BLaER1 (cell line): ENCODE data around the gene ATP11C.
"Not testable (repeated sequence)": the region's sequence is repeated elsewhere in the genome, so short reads cannot be mapped to it uniquely, and the experiment has no call there.

ENCODE experiments used
- H3K27ac ChIP-seq: shearing (Covaris generic); formaldehyde crosslinking; 2 replicates; pipeline ENCODE4 v1.8.1; 2022
- H3K27me3 ChIP-seq: shearing (Covaris generic); formaldehyde crosslinking; 2 replicates; pipeline ENCODE4 v1.8.1; 2022
- H3K36me3 ChIP-seq: shearing (Covaris generic); formaldehyde crosslinking; 2 replicates; pipeline ENCODE4 v1.8.1; 2022
- H3K4me1 ChIP-seq: shearing (Covaris generic); formaldehyde crosslinking; 2 replicates; pipeline ENCODE4 v1.8.1; 2022
- H3K4me2 ChIP-seq: shearing (Covaris generic); formaldehyde crosslinking; 2 replicates; pipeline ENCODE4 v1.8.1; 2022
- H3K4me3 ChIP-seq: shearing (Covaris generic); formaldehyde crosslinking; 2 replicates; pipeline ENCODE4 v1.8.1; 2022
- H3K9ac ChIP-seq: shearing (Covaris generic); formaldehyde crosslinking; 2 replicates; pipeline ENCODE4 v1.8.1; 2022
- H3K9me3 ChIP-seq: shearing (Covaris generic); formaldehyde crosslinking; 2 replicates; pipeline ENCODE4 v1.8.1; 2022
- H4K20me1 ChIP-seq: shearing (Covaris generic); formaldehyde crosslinking; 2 replicates; pipeline ENCODE4 v1.8.1; 2022
- Cebpa-rat ChIP-seq: shearing (Covaris generic); IDR thresholded peaks from 2 replicates; pipeline ENCODE4 v1.8.1; 2022

The ATP11C gene

DNA sequence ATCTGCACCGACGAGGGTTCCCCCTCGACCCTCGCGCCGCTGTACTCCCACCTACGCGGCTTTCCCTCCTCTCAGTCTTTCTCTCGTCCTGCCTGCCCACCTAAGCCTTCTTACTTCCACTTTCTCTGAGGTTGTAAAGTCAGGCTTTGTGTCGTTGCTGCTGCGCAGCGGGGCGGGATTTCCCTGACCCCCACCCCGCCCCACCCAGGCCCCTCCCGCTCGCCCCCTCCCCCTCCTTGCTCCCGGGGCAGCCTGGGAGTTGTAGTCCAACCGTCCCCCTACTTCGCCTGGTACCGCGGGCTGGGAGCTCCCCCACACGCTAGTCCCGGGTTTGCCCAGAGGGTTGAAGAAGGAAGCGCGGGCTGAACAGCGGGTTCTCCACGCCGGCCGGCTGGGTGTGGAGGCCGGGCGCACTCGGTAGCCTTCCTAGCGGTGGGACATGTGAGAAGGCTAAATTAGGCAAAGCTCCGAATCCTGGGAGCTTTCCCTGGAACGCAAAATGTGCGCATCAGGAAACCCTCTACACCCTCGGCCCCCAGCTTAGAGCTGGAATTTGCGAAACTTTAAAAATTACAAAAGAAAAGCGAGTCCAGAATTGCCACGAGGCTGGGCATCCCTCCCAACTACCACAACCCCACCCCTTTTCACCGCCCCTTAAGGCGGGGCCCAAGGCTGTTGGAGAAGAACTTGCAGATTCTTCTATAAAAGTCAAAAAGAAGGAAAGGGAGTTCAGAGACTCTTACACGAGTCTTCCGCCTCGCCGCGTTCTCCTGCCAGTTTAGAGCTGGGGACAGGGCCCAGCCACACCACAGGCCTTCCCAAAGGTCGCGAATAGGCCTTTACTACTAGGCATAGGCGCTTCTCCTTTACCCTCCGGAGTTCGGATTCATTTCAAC, at the start of gene ATP11C:
Gene ATP11C (minus strand): TSS at position 153 of the 896 bp plus-strand sequence. CDS start 1,011 bp downstream, outside the sequence.
- no peak for TF ChIP-seq Cebpa-rat
- Histone ChIP-seq H3K9ac (peak within 1 kb of the TSS; percentile 90), H3K4me2 (peak within 1 kb of the TSS; percentile 71), H3K9me3 (peaks cover 7% of the 10 kb centered on the region; the same call in 1 of the 2 replicates), H3K4me1 (peaks cover 18% of the 10 kb centered on the region), H3K27ac (peak within 1 kb of the TSS; percentile 87), H3K27me3 (peaks cover 46% of the 10 kb centered on the region), H4K20me1 (peaks cover 29% of the 10 kb centered on the region), H3K36me3 (no peaks in the 10 kb centered on the region), H3K4me3 (peak within 1 kb of the TSS; percentile 78)

DNA sequence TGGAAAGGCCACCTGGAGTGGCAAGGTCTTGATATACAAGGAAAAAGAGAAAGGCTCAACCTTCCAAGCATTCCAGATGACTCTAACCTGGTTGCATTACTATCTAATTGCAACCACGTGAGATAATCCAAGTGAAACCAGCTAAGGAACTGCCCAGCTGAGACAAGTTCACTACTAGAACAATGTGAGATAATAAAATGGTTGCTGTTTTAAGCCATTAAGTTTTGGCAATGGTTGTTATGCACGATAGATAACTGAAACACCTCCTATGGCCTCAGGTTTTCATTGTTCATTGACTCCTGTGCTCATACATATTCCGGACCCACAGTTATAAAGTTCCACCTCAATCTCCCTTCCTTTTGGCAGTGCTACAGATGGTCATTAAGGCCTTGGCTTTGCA, 41.6 kb upstream of the ATP11C start:
- Histone ChIP-seq H3K9me3 (peaks cover 7% of the 10 kb centered on the region), H3K4me2 (no peak overlapping the region), H3K9ac (no peak overlapping the region), H3K27ac (no peak overlapping the region), H3K4me3 (no peak overlapping the region), H3K4me1 (no peaks in the 10 kb centered on the region), H3K36me3 (no peaks in the 10 kb centered on the region), H3K27me3 (peaks cover 28% of the 10 kb centered on the region), H4K20me1 (no peaks in the 10 kb centered on the region)
- TF ChIP-seq Cebpa-rat: no peak

DNA sequence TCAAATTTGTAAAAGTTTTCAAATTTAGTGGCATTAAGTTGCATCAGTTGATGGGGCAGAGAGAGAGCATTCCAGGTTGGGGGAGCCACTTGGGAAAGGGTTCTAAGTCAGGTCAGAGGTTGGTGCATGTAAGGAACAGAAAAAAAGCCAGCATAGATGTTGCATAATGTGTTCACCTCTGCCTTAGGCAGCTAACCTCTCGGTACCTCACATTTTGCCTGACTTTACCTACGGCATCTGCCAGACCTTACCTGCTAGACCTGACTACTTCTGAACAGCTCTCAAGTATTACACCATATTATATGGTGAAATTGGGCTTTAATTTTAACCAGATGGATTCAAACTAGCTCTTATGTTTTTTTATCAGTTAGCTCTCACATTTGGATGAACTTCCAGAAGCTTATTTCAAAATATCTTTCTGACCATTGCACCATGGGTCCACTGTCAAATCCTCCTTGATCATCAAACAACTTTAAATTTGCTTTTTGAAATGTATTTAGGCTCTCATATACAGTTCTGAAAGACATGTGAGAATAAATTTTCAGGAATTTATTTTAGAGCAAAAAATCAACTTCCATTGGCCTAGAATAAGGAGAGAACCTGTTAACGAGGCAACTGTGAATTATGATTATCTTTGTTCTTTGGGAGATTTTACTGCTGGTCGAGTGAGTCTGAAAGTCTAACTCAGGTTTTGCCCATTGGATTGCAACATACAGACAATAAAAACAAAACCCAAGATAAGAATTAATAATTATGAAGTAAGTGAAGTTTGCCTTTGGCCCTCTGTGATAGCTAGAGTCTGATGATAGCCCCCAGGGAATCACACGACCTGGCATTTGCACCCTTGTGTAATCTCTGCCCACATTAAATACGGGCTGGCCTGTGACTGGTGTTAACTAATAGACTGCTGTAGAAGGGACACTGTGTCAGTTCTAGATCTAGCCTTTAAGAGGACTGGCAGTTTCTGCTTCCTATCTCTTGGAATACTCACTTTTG, 40.1 kb upstream of the ATP11C start:
- no peak for TF ChIP-seq Cebpa-rat
- no peak overlapping the region for H3K27ac ChIP-seq
- peaks cover 7% of the 10 kb centered on the region for H3K9me3 ChIP-seq
- H3K4me3 ChIP-seq: no peak overlapping the region
- H3K9ac ChIP-seq: no peak overlapping the region
- H3K4me1 ChIP-seq: no peaks in the 10 kb centered on the region
- no peaks in the 10 kb centered on the region for H4K20me1 ChIP-seq
- H3K4me2 ChIP-seq: no peak overlapping the region
- peaks cover 23% of the 10 kb centered on the region for H3K27me3 ChIP-seq
- H3K36me3 ChIP-seq: no peaks in the 10 kb centered on the region

DNA sequence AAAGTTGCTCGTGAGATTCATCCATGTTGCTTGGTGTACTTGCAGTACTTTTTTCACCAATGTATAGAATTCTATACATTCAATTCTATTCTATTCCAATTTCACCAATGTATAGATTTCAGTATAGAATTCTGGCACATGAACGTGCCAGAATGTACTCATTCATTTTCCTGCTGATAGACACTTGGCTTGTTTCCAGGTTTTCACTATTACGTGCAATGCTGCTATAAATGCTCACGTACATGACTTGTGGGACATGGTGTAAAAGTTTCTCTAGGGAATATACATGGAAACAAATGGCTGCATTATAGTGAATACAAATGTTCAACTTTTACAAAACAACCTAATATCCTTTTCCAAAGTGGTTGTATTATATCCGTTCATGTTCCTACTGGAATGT, 39.3 kb upstream of the ATP11C start:
- Histone ChIP-seq H3K4me3 (no peak overlapping the region), H3K4me2 (no peak overlapping the region), H3K4me1 (no peaks in the 10 kb centered on the region), H3K9me3 (peaks cover 5% of the 10 kb centered on the region), H3K9ac (no peak overlapping the region), H4K20me1 (no peaks in the 10 kb centered on the region), H3K36me3 (no peaks in the 10 kb centered on the region), H3K27ac (no peak overlapping the region), H3K27me3 (peaks cover 20% of the 10 kb centered on the region)
- TF ChIP-seq Cebpa-rat: no peak

DNA sequence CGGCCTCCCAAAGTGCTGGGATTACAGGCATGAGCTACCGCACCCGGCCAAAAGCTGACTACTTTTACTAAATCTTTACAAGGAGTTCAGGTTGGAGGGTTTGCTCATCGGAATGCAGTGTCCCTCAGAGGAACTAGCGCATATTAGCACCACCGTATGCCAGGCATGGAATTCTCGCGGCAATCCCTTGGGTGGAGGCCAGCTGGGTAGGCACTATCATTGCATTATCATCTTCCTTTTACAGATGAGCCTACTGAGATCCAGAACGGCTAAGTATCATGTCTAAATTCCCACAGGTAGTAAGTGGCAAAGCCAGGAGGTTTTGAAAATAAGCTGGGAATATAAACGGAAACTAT, 38.5 kb upstream of the ATP11C start:
- H3K4me2 ChIP-seq: no peak overlapping the region
- H3K4me1 ChIP-seq: no peaks in the 10 kb centered on the region
- no peak for TF ChIP-seq Cebpa-rat
- H3K27ac ChIP-seq: no peak overlapping the region
- no peaks in the 10 kb centered on the region for H4K20me1 ChIP-seq
- H3K36me3 ChIP-seq: no peaks in the 10 kb centered on the region
- no peak overlapping the region for H3K9ac ChIP-seq
- peaks cover 21% of the 10 kb centered on the region for H3K27me3 ChIP-seq
- H3K4me3 ChIP-seq: no peak overlapping the region
- H3K9me3 ChIP-seq: no peaks in the 10 kb centered on the region

DNA sequence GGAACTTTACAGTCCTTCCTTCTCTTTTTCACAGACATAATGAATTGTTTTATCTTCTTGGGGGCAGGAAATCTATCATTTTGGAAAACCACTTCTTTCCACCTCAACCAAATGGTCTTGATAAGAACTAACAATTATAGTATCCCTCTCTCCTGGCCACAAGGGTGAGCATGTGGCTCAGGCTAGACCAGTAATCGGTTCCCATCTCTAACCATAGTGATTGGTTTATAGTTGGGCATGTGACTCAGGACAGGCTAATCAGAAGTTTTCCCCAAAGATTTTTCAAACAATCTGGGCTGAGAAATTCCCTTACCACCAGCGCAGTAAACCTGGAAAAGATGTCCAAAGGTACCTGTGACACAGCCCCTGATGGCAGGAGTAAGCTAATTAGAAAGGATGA, 36.4 kb upstream of the ATP11C start:
- Histone ChIP-seq H3K27me3 (peaks cover 18% of the 10 kb centered on the region), H3K4me1 (no peaks in the 10 kb centered on the region), H3K9me3 (no peaks in the 10 kb centered on the region), H3K36me3 (no peaks in the 10 kb centered on the region), H4K20me1 (no peaks in the 10 kb centered on the region), H3K9ac (no peak overlapping the region), H3K27ac (no peak overlapping the region), H3K4me3 (no peak overlapping the region), H3K4me2 (no peak overlapping the region)
- TF ChIP-seq Cebpa-rat: no peak

DNA sequence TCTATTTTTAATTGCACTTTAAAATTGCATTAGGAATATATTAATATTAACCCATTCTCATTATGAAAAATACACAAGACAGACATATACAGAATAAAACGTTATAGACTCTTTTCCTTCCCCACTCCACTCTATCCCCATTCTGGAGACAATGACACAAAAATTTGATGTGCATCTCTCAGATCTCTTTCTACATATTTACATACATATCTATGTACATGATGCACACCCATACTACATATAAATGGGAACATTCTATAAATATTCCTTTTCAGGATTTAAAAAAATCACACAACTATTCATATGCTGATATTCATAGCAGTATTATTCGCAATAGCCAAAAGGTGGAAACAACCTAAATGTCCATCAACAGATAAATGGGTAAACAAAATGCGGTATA, 34.9 kb upstream of the ATP11C start:
- H3K4me2 ChIP-seq: no peak overlapping the region
- H4K20me1 ChIP-seq: no peaks in the 10 kb centered on the region
- no peaks in the 10 kb centered on the region for H3K9me3 ChIP-seq
- no peak for TF ChIP-seq Cebpa-rat
- H3K27me3 ChIP-seq: peaks cover 20% of the 10 kb centered on the region
- no peak overlapping the region for H3K27ac ChIP-seq
- no peak overlapping the region for H3K4me3 ChIP-seq
- no peaks in the 10 kb centered on the region for H3K36me3 ChIP-seq
- no peaks in the 10 kb centered on the region for H3K4me1 ChIP-seq
- H3K9ac ChIP-seq: no peak overlapping the region

DNA sequence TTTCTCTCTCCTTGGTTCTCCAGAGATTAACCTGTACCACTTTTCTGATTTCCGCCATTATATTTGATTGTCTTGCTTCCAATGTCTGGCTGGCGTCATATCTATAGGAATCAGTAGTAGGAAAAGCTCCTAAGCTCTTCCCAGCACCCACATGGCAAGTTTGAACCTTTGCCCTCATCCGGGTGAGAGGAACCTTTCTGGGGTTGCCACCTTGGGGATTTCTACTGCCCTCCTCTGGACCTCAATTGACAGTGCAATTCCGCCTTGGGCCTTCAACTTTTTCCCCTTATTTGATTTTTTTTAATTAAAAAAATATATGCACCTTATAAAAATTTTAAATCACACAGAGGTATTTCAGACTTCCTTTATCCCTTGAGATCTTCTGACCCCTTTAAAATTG, 34.4 kb upstream of the ATP11C start:
- H3K27ac ChIP-seq: no peak overlapping the region
- TF ChIP-seq Cebpa-rat: no peak
- H3K4me2 ChIP-seq: no peak overlapping the region
- H3K36me3 ChIP-seq: no peaks in the 10 kb centered on the region
- peaks cover 17% of the 10 kb centered on the region for H3K27me3 ChIP-seq
- H3K9ac ChIP-seq: no peak overlapping the region
- no peaks in the 10 kb centered on the region for H3K9me3 ChIP-seq
- no peak overlapping the region for H3K4me3 ChIP-seq
- no peaks in the 10 kb centered on the region for H4K20me1 ChIP-seq
- no peaks in the 10 kb centered on the region for H3K4me1 ChIP-seq

DNA sequence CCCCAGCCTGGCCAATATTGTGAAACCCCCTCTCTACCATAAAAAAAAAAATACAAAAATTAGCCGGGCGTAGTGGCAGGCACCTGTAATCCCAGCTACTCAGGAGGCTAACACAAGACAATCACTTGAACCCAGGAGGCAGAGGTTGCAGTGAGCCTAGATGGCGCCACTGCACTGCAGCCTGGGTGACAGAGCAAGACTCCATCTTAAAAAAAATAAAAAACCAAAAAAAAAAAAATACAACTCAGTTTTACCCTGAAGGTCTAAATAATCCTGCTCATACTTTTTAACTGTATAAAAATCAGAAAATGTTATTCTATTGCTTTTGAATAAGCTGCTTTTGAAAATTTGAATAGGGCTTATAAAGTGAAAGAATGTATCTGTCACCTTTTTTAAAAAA, 33.3 kb upstream of the ATP11C start:
- not testable (repeated sequence) for H3K4me3 ChIP-seq, H3K9me3 ChIP-seq, H3K9ac ChIP-seq, H3K36me3 ChIP-seq, H3K27ac ChIP-seq, H3K4me1 ChIP-seq, H3K4me2 ChIP-seq, H4K20me1 ChIP-seq
- H3K27me3 ChIP-seq: peaks cover 25% of the 10 kb centered on the region

DNA sequence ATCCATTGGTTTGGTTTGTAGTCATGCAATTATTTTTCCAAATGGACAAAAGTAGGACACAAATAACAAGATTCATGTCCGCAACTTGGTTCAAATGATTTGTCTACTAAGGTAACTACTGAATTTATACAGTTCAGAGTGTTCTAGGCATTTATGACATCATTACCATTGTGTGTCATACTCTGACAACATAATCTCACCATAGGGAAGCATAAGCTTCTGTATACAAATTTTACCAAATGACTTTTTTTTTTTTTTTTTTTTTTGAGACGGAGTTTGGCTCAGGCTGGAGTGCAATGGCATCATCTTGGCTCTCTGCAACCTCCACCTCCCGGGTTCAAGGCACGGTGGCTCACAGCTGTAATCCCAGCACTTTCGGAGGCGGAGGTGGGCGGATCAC, 32.6 kb upstream of the ATP11C start, which contains the start of gene CXorf66:
Gene CXorf66 (minus strand): TSS at position 101 of the 400 bp plus-strand sequence. CDS start 25 bp downstream, at position 76.
- Histone ChIP-seq H3K9me3 (no peaks in the 10 kb centered on the region), H3K4me3 (no peak within 1 kb of the TSS), H3K9ac (no peak within 1 kb of the TSS), H3K4me2 (no peak within 1 kb of the TSS), H4K20me1 (no peaks in the 10 kb centered on the region), H3K4me1 (no peaks in the 10 kb centered on the region), H3K27ac (no peak within 1 kb of the TSS), H3K27me3 (peaks cover 33% of the 10 kb centered on the region), H3K36me3 (no peaks in the 10 kb centered on the region)
- no peak for TF ChIP-seq Cebpa-rat

DNA sequence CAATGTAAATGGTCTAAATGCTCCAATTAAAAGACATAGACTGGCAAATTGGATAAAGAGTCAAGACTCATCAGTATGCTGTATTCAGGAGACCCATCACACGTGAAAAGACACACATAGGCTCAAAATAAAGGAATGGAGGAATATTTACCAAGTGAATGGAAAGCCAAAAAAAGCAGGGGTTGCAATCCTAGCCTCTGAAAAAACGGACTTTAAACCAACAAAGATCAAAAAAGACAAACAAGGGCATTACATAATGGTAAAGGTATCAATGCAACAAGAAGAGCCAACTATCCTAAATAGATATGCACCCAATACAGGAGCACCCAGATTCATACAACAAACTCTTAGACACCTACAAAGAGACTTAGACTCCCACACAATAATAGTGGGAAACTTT, 28.2 kb upstream of the ATP11C start:
- H3K4me2 ChIP-seq, H3K9me3 ChIP-seq, H3K4me1 ChIP-seq, H3K27ac ChIP-seq, H3K4me3 ChIP-seq, H3K9ac ChIP-seq, H3K36me3 ChIP-seq, H4K20me1 ChIP-seq: not testable (repeated sequence)
- peaks cover 47% of the 10 kb centered on the region for H3K27me3 ChIP-seq
